Measurements from ENCODE around the gene ANKMY1.

DNA sequence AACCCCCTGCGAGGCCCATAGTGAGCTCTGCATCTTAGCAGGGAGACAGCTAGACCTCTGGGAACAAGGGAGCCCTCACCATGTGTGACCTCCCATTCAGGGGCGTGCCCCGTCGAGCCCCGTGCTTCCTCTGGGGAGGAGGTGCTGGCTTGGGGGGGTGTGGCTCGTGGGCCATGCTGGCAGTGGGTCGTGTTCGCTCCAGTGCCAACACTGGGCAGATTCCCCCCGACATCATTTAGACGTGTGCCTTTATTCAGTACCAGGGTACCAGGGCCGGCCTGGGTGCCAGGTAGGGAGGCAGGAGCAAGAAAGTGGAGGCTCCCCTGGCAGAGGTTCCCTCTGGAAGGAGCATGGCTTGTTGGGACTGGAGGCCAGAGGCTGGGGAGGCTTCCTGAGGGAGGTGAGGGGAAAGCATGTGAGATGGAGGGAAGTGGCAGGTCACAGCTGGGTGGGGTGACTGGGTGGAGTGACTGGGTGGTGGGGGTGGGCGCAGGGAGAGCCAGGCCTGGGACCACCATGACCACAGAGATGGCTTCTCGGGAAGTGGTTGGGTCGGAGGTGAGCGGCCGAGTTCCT lies 107.2 kb downstream of the ANKMY1 start:
- TF ChIP-seq, protein P1, sequence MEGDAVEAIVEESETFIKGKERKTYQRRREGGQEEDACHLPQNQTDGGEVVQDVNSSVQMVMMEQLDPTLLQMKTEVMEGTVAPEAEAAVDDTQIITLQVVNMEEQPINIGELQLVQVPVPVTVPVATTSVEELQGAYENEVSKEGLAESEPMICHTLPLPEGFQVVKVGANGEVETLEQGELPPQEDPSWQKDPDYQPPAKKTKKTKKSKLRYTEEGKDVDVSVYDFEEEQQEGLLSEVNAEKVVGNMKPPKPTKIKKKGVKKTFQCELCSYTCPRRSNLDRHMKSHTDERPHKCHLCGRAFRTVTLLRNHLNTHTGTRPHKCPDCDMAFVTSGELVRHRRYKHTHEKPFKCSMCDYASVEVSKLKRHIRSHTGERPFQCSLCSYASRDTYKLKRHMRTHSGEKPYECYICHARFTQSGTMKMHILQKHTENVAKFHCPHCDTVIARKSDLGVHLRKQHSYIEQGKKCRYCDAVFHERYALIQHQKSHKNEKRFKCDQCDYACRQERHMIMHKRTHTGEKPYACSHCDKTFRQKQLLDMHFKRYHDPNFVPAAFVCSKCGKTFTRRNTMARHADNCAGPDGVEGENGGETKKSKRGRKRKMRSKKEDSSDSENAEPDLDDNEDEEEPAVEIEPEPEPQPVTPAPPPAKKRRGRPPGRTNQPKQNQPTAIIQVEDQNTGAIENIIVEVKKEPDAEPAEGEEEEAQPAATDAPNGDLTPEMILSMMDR (conservative IDR thresholded peaks at IDR 0.05; ENCODE audit: low read length): no peak
- no peak for TF ChIP-seq EZH2phosphoT487 (IDR thresholded peaks at IDR 0.05; ENCODE audit: borderline replicate concordance)
